TTC549 (cell line): ENCODE data around the gene PRUNE1.

Experiments
- FAIRE-seq: peaks from 2 replicates; lab custom pipeline; 2012; peaks lifted over from hg19 to GRCh38; lab: Jason Lieb, UNC

Gene PRUNE1

DNA sequence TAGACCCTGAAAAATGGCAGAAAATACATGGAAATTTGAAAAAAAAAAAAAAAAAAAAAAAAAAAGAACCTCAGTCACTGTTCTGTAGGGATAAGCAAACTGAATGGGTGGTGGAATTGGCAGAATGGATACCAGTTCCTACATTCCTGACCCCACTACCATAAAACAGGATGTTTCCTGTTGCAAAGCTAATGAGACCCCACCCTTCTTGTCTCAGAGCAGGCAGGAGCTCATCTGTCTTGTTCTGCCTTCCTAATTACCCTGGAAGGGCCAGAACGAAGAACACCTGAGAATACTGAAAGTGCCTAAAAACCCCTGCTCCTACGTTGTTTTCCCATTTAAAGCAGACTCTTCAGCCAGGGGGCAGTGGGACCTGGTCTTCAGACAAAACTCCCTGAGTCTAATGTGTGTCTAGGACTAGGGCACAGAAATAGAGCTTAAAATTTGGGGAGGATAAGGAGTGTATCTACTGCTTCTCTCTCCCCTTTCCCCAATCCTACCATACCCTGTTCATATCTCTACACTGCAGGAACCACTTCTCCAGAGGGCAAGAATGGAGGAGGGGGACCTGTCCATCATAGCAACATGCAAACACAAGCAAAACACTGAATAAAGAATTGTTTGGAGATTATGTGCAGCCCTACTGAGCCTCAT, 43.2 kb downstream of the PRUNE1 start:
- FAIRE-seq: no peak

- FAIRE-seq: no peak
Observed at GRCh38 chr1:151054971-151055547, 46.8 kb downstream of the PRUNE1 start.

DNA sequence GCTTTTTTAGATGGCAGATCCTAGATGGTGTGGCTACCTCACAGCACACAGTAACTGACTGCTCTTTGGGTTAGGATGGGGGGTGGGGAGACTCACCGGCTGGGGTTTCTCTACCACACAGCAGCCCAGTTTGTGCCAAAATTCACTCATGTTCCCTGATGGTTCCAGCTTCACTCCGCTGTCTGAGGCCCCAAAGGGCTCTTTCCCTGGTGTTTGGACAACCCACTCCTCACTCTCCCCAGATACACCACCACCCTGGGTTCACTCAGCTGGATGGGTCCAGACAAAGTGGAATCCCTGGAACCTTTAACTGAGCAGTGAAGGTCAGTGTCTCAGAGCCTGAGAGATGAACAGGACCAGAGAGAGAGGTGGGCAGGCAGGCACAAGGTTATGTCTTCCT, 47.3 kb downstream of the PRUNE1 start:
- no peak for FAIRE-seq

- no peak for FAIRE-seq
Observed at GRCh38 chr1:151056149-151056548, 47.9 kb downstream of the PRUNE1 start.

- no peak for FAIRE-seq
Observed at GRCh38 chr1:151058692-151059091, 50.4 kb downstream of the PRUNE1 start.

- no peak for FAIRE-seq
Observed at GRCh38 chr1:151059109-151060006, 51.1 kb downstream of the PRUNE1 start, which contains the start of gene CDC42SE1. TSS of gene CDC42SE1 (minus strand) at chr1:151059622. CDS start at chr1:151055730, 3,892 bp downstream.

DNA sequence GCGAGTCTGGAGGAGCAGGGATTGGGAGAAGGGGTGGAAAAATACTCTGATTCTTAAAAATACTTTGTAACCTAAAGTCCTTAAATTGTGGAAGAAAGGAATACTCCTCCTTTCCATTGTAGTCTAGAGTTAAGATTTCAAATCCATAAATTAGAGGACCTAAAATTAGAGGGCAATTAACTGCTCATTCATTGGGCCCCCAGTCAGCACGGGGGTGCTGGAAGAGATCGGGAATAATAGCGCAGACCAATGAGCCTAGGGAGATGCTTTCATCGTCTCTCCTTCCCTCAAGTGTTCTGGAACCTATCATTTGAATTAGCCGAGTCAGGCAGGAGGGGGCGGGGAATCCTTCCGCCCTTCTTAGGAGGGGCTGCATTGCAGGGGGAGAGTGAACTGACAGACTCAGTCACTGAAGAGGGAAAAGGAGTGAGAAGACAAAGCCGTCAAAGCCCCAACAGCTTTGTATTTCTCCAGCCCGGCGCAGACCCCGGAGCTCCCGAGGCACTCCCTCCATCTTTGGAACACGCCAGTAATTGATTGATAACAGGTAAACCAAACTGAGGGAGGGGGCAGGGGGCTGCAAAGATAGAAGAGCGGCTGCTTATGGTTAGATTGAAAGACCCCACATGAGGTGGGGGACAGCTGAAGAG, 51.9 kb downstream of the PRUNE1 start, which contains the start of gene MLLT11:
TSS of gene MLLT11 (plus strand) at position 391 of the 650 bp plus-strand sequence. CDS start 6,828 bp downstream, outside the sequence.
- FAIRE-seq: peak; percentile 52

DNA sequence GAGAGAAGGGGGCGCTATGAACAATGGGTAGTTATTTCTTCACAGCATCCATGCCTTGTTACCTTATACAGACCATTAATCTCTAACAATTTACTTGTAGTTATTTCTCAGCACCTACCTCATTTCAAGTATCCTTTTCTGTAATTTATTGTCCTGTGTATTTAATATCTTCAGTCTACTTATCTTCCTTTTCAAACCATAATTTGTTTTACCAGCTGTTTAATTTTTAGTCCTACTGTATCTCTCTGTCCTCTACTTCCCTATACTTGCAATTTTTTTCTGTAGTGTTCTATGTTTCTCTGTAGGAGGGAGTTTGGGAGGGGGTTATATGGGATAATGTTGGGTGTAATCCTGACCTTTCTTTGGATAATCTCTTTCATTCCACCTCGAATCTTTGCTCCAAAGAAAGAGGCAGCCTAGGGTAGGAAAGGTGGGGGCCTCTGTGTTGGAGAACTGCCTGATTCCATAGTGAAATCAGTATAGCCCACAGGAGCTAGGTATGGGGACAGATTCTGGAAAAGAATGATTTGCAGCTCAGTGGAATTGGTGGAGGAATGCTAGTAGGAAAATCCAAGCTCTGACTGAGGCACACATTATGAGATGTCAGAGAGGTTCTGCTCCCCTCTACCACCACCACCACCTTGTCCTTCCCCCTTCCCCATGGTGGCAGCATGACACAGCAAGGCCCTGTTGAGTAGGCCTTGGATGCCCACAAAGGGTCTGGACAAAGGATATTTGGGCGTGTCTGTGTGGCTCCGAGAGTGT, 52.6 kb downstream of the PRUNE1 start:
- no peak for FAIRE-seq

DNA sequence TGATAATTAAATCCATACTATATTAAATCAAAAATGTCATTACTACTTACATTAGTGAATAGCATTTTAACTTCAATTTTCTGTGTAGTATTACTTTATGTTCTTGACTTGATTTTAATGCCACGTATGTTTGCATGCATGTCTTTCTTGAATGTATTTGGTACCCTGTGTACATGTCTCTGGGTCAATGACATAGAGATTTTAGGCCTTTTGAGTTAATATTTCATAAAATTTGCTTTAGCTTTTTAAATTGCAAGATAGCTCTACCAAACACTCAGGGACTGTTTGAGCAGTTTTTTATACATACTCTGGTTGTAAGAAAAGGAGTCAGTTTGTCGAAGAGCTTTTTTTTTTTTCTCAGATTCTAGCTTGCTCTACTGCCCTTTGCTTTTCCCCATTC, 53.5 kb downstream of the PRUNE1 start:
- no peak for FAIRE-seq

- FAIRE-seq: no peak
Observed at GRCh38 chr1:151062741-151063371, 54.6 kb downstream of the PRUNE1 start.

DNA sequence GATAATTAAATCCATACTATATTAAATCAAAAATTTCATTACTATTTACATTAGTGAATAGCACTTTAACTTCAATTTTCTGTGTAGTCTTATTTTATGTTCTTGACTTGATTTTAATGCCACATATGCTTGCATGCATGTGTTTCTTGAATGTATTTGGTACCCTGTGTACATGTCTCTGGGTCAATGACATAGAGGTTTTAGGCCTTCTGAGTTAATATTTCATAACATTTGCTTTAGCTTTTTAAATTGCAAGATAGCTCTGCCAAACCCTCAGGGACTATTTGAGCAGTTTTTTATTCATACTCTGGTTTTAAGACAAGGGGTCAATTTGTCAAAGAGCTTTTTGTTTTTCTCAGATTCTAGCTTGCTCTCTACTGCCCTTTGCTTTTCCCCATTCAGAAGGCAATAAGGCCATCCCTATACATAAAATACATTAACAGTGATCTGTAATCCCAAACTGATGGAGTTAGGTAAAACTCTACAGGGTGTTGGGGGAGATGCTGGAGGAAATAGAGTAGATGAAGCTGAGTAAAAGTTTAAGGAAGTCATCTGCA, 56.9 kb downstream of the PRUNE1 start:
- FAIRE-seq: no peak

DNA sequence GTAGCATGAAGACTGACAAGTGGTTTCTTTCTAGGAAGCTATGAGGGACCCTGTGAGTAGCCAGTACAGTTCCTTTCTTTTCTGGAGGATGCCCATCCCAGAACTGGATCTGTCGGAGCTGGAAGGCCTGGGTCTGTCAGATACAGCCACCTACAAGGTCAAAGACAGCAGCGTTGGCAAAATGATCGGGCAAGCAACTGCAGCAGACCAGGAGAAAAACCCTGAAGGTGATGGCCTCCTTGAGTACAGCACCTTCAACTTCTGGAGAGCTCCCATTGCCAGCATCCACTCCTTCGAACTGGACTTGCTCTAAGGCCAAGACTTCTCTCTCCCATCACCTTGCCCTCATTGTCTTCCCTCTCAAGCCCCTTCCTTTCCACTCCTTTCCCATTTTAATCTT, 58.9 kb downstream of the PRUNE1 start:
- FAIRE-seq: no peak

DNA sequence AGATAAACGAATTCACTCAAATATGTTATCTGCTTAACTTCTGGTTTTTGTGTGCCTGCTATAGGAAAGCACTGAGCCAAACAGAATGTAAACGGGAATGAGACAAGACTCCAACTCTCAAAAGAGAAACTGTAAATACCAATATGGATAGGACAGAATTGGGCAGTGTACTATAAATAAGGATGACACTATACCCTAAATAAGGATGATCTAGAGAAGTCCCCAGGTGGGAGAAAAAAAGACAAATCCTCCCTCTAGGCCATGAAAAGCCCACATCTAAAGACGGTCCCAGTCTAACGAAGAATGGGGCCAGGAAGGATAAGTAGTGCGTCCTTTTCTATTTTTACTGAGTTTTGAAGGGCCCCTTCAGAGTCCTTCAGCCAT, 60.8 kb downstream of the PRUNE1 start:
- no peak for FAIRE-seq

DNA sequence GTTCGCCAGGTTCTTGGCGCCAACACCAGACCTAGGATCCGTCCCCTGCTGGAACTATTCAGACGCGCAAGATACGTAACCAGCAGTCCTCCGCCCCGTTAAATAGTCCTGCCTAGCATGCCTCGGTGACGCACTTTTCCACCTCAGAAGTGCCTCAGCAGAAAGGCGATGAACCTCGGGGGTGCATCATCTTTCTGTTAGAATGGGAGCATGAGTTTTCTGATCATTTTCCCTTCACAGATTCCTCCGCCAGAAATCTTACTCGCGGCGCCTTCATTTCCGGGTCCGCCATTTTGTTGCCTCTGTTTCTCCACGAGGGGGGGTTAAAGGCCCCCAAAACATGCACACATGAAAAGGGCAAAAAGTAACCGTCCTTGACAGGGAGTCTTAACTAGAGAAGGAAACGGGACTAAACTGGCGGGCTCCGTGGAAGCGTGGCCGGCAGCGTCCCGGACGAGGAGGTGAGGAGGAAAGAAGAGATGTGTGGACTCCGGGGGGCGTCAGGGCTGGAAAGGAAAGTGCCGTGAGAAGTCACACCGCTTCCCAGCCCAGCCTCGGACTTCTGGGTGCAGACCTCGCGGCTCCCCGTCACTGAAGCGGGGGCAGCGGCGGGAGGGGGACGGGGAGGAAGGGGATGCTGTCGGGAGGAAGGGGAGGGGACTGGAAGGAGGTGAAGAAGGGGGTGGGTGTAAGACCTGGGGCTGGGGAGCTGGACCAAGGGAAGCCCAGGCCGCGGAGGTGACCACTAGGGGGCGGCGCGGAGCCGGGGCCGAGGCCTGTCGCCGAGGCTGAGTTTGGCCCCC, 62.4 kb downstream of the PRUNE1 start, which contains the start of gene GABPB2:
TSS of gene GABPB2 (plus strand) at position 288 of the 803 bp plus-strand sequence. CDS start 17,429 bp downstream, outside the sequence.
- FAIRE-seq: peak; percentile 67

- no peak for FAIRE-seq
Observed at GRCh38 chr1:151072224-151072623, 64.0 kb downstream of the PRUNE1 start.
